IMR-90 (cell line): ENCODE results near the gene DCST2.

Experiments
- BHLHE40 ChIP-seq: fragments of 150-350 bp; IDR thresholded peaks from 2 replicates; pipeline ENCODE4 v1.6.1; 2016; ENCODE audit warnings: mild to moderate bottlenecking, low read depth, low read length
- FOS ChIP-seq: fragments of 150-350 bp; IDR thresholded peaks from 2 replicates; pipeline ENCODE4 v1.6.1; 2016; ENCODE audit warnings: low read depth, low read length
- POLR2A ChIP-seq: IDR thresholded peaks from 2 replicates; pipeline ENCODE4 v1.6.1; 2012; ENCODE audit warnings: mild to moderate bottlenecking, low read depth, low read length
- RAD21 ChIP-seq: IDR thresholded peaks from 2 replicates; pipeline ENCODE4 v1.6.1; 2012; ENCODE audit warnings: low read length, improper control_type of control experiment
- RCOR1 ChIP-seq: IDR thresholded peaks from 2 replicates; pipeline ENCODE4 v1.6.1; 2012; ENCODE audit warnings: mild to moderate bottlenecking, low read length, improper control_type of control experiment; ENCODE audit not compliant: insufficient replicate concordance
- SMC3 ChIP-seq: fragments of 150-350 bp; IDR thresholded peaks from 2 replicates; pipeline ENCODE4 v1.6.1; 2016; ENCODE audit warnings: low read depth, mild to moderate bottlenecking, antibody characterized with exemption, low read length, moderate library complexity
- TF ChIP-seq, protein P1 (sequence below): conservative IDR thresholded peaks from 2 replicates; pipeline ENCODE4 v1.5.1; 2012; ENCODE audit warnings: mild to moderate bottlenecking, low read depth, low read length, improper control_type of control experiment
- TF ChIP-seq, protein P2 (sequence below): fragments of 150-350 bp; IDR thresholded peaks from 2 replicates; pipeline ENCODE4 v1.6.1; 2017; ENCODE audit warnings: mild to moderate bottlenecking, antibody characterized with exemption, low read length, low read depth

DNA sequence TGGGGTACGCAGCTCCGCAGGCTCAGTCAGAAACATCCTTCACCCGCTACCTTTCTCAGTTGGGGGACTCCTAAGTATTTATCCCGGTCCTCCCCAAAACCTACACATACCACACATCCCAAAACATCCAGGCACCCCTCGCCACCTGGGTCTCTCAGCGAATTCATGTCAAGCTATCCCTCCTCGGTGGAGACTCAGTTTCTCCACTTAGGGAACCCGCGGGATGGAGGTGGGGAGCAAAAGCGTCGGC, 32.2 kb downstream of the DCST2 start:
- TF ChIP-seq, protein P1, sequence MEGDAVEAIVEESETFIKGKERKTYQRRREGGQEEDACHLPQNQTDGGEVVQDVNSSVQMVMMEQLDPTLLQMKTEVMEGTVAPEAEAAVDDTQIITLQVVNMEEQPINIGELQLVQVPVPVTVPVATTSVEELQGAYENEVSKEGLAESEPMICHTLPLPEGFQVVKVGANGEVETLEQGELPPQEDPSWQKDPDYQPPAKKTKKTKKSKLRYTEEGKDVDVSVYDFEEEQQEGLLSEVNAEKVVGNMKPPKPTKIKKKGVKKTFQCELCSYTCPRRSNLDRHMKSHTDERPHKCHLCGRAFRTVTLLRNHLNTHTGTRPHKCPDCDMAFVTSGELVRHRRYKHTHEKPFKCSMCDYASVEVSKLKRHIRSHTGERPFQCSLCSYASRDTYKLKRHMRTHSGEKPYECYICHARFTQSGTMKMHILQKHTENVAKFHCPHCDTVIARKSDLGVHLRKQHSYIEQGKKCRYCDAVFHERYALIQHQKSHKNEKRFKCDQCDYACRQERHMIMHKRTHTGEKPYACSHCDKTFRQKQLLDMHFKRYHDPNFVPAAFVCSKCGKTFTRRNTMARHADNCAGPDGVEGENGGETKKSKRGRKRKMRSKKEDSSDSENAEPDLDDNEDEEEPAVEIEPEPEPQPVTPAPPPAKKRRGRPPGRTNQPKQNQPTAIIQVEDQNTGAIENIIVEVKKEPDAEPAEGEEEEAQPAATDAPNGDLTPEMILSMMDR, result no peak
- TF ChIP-seq FOS, result no peak
- no peak for TF ChIP-seq SMC3
- no peak for TF ChIP-seq RAD21
- TF ChIP-seq POLR2A, result no peak
- TF ChIP-seq BHLHE40, result no peak
- TF ChIP-seq, protein P2, sequence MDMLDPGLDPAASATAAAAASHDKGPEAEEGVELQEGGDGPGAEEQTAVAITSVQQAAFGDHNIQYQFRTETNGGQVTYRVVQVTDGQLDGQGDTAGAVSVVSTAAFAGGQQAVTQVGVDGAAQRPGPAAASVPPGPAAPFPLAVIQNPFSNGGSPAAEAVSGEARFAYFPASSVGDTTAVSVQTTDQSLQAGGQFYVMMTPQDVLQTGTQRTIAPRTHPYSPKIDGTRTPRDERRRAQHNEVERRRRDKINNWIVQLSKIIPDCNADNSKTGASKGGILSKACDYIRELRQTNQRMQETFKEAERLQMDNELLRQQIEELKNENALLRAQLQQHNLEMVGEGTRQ, result no peak
- TF ChIP-seq RCOR1, result no peak
